NB4 (cell line): Measurements from ENCODE around the gene B3GALNT1.

Experiments used
- DNase-seq: peaks from one replicate; pipeline ENCODE4 v3.0.0; 2010; ENCODE audit warnings: low read depth
- H3K4me3 ChIP-seq: one replicate; pipeline ENCODE4 v1.5.1; 2011; ENCODE audit warnings: mild to moderate bottlenecking, low read depth, low read length, moderate library complexity
- CTCF ChIP-seq: IDR thresholded peaks from one replicate; pipeline ENCODE4 v1.5.1; 2012; ENCODE audit warnings: low read depth, low read length
- MAX ChIP-seq: IDR thresholded peaks from 2 replicates; pipeline ENCODE4 v1.6.1; 2011; ENCODE audit warnings: low read depth, low read length
- MYC ChIP-seq: IDR thresholded peaks from 2 replicates; pipeline ENCODE4 v1.6.1; 2011; ENCODE audit warnings: low read depth, low read length
- POLR2A ChIP-seq: IDR thresholded peaks from 2 replicates; pipeline ENCODE4 v1.6.1; 2011; ENCODE audit warnings: mild to moderate bottlenecking; ENCODE audit not compliant: insufficient read length; ENCODE audit errors: extremely low read depth

Gene B3GALNT1

GRCh38 chr3:161108840-161109239 is 3.7 kb upstream of the B3GALNT1 start:
- H3K4me3 ChIP-seq, result no peak overlapping the region
- peak; percentile 13 for DNase-seq
- TF ChIP-seq POLR2A (no peak), MAX (no peak), MYC (no peak), CTCF (no peak)

- TF ChIP-seq CTCF, result no peak
- TF ChIP-seq POLR2A, result no peak
- no peak for TF ChIP-seq MYC
- TF ChIP-seq MAX, result no peak
- H3K4me3 ChIP-seq, result no peak overlapping the region
- DNase-seq, result no peak
Observed at GRCh38 chr3:161107311-161107710, 2.2 kb upstream of the B3GALNT1 start.

GRCh38 chr3:161103776-161104385 is 1.3 kb downstream of the B3GALNT1 start:
- H3K4me3 ChIP-seq, result no peak overlapping the region
- TF ChIP-seq CTCF (no peak), MYC (no peak), MAX (no peak)
- no peak for DNase-seq

- no peak for DNase-seq
- TF ChIP-seq MAX (no peak), CTCF (no peak)
- no peak overlapping the region for H3K4me3 ChIP-seq
Observed at GRCh38 chr3:161101609-161102008, 3.5 kb downstream of the B3GALNT1 start.

GRCh38 chr3:161100994-161101393 is 4.2 kb downstream of the B3GALNT1 start:
- no peak overlapping the region for H3K4me3 ChIP-seq
- no peak for TF ChIP-seq MAX
- TF ChIP-seq POLR2A, result no peak
- DNase-seq, result no peak

- TF ChIP-seq CTCF (peak; percentile 22), MAX (no peak), POLR2A (no peak)
- DNase-seq, result peak; percentile 24
- no peak overlapping the region for H3K4me3 ChIP-seq
Observed at GRCh38 chr3:161096771-161097367, 8.3 kb downstream of the B3GALNT1 start.
